ENCODE results near the gene TEX30.

- no peak for TF ChIP-seq CTCF (IDR thresholded peaks at IDR 0.05)
- TF ChIP-seq POLR2A (IDR thresholded peaks at IDR 0.05), result peak; percentile 27 to 42
Observed at GRCh38 chr13:102798581-102799425, 25.2 kb upstream of the TEX30 start, which contains the start of the genes BIVM and POGLUT2.

Data from uterus (tissue), 2 donors.